Measurements from ENCODE around the gene MRPS31. TPM values are rescaled to one million over a fixed set of nuclear protein-coding genes. Genes with fewer than 3 reads are reported as not detected.

The MRPS31 gene
- total RNA-seq, 3 donors from 2014 or later (not counting 1 experiment from before 2014, with no cell fraction given) = 13.6 to 19.6 (median 13.8) TPM

GRCh38 chr13:40793339-40793738, 22.3 kb upstream of the MRPS31 start:
- Mint-ChIP-seq H3K9me3 (no peaks in the 10 kb centered on the region), H3K4me1 (peaks cover 11 to 16% of the 10 kb centered on the region in 2 donors), H3K27me3 (ENCODE audit: low read depth in 2 of 2) (no peaks in the 10 kb centered on the region), H3K4me3 (no peak overlapping the region), H3K36me3 (no peaks in the 10 kb centered on the region), H3K27ac (no peak overlapping the region)
- no peak overlapping the region for H3K4me3 ChIP-seq (ENCODE audit: low read length)
- TF ChIP-seq CTCF (IDR thresholded peaks at IDR 0.05) = no peak
- H3K27ac ChIP-seq (ENCODE audit: low read length) = no peak overlapping the region
- H3K27me3 ChIP-seq (ENCODE audit: control insufficient read depth, insufficient read depth, low read length) = no peaks in the 10 kb centered on the region
- no peak for ATAC-seq
- DNase-seq = no peak
- peaks cover 5% of the 10 kb centered on the region for H3K36me3 ChIP-seq (ENCODE audit: control insufficient read depth, insufficient read depth, low read length)
- H3K9me3 ChIP-seq (ENCODE audit: control insufficient read depth, insufficient read depth, low read length) = no peaks in the 10 kb centered on the region
- peaks cover 19% of the 10 kb centered on the region for H3K4me1 ChIP-seq (ENCODE audit: control insufficient read depth, insufficient read depth, low read length)
- intact Hi-C loops (cut with micrococcal nuclease) = no loop called here
- WGBS (ENCODE audit: insufficient coverage) = 100% methylated on average over 2 of the region's 3 CpGs

- no peak overlapping the region for H3K27ac ChIP-seq (ENCODE audit: low read length)
- Mint-ChIP-seq H3K36me3 (no peaks in the 10 kb centered on the region), H3K9me3 (no peaks in the 10 kb centered on the region), H3K27ac (peak overlapping the region in 1 of 2 donors; percentile 16), H3K4me3 (no peak overlapping the region), H3K4me1 (peaks cover 11 to 16% of the 10 kb centered on the region in 2 donors), H3K27me3 (ENCODE audit: low read depth in 2 of 2) (no peaks in the 10 kb centered on the region)
- H3K9me3 ChIP-seq (ENCODE audit: control insufficient read depth, insufficient read depth, low read length) = no peaks in the 10 kb centered on the region
- no peak overlapping the region for H3K4me3 ChIP-seq (ENCODE audit: low read length)
- H3K4me1 ChIP-seq (ENCODE audit: control insufficient read depth, insufficient read depth, low read length) = peaks cover 15% of the 10 kb centered on the region
- peaks cover 5% of the 10 kb centered on the region for H3K36me3 ChIP-seq (ENCODE audit: control insufficient read depth, insufficient read depth, low read length)
- TF ChIP-seq CTCF (IDR thresholded peaks at IDR 0.05) = no peak
- ATAC-seq (no peak), DNase-seq (no peak)
- no peaks in the 10 kb centered on the region for H3K27me3 ChIP-seq (ENCODE audit: control insufficient read depth, insufficient read depth, low read length)
- WGBS (ENCODE audit: insufficient coverage) = 88% methylated on average over 8 of the region's 10 CpGs
- intact Hi-C loops (cut with micrococcal nuclease) = no loop called here
These were observed 21.5 kb upstream of the MRPS31 start for GRCh38 chr13:40792284-40793051.

GRCh38 chr13:40790154-40790616, 19.2 kb upstream of the MRPS31 start:
- Mint-ChIP-seq H3K36me3 (no peaks in the 10 kb centered on the region), H3K4me3 (peak overlapping the region; percentile 75), H3K27ac (peak overlapping the region; percentile 22 to 26), H3K9me3 (no peaks in the 10 kb centered on the region), H3K27me3 (ENCODE audit: low read depth in 2 of 2) (no peaks in the 10 kb centered on the region), H3K4me1 (peaks cover 5 to 6% of the 10 kb centered on the region in 2 donors)
- peak overlapping the region; percentile 59 for H3K4me3 ChIP-seq (ENCODE audit: low read length)
- intact Hi-C loops (cut with micrococcal nuclease) = no loop called here
- H3K36me3 ChIP-seq (ENCODE audit: control insufficient read depth, insufficient read depth, low read length) = peaks cover 5% of the 10 kb centered on the region
- no peaks in the 10 kb centered on the region for H3K27me3 ChIP-seq (ENCODE audit: control insufficient read depth, insufficient read depth, low read length)
- 43% methylated on average over 5 of the region's 9 CpGs for WGBS (ENCODE audit: insufficient coverage)
- H3K27ac ChIP-seq (ENCODE audit: low read length) = peak overlapping the region; percentile 37
- DNase-seq (no peak), ATAC-seq (no peak)
- peaks cover 15% of the 10 kb centered on the region for H3K4me1 ChIP-seq (ENCODE audit: control insufficient read depth, insufficient read depth, low read length)
- no peaks in the 10 kb centered on the region for H3K9me3 ChIP-seq (ENCODE audit: control insufficient read depth, insufficient read depth, low read length)
- no peak for TF ChIP-seq CTCF (IDR thresholded peaks at IDR 0.05)

Data from natural killer cell (primary cell).